HEK293 (cell line): ENCODE results near the gene RANBP10.

Source experiments
- CTCF ChIA-PET: fragments of 350-600 bp; formaldehyde crosslinking; extraction: SDS; loops from one replicate; lab custom pipeline; 2021; ENCODE audit warnings: antibody characterized with exemption; lab: Yijun Ruan, JAX
- POLR2A ChIA-PET: fragments of 300-600 bp; formaldehyde crosslinking; extraction: SDS; loops from one replicate; lab custom pipeline; 2020; ENCODE audit warnings: antibody characterized with exemption, inconsistent platforms; lab: Yijun Ruan, JAX
- H3K27ac ChIP-seq: fragments of 200-500 bp; sonication (Bioruptor generic); 2 replicates; pipeline ENCODE4 v1.5.1; 2014; ENCODE audit warnings: low read depth, low read length, control low read depth, inconsistent platforms; ENCODE audit errors: extremely low read depth
- H3K36me3 ChIP-seq, 2 experiments: fragments of 200-500 bp in 1 of 2; sonication (Bioruptor generic) in 1 of 2; 1 replicate in 1 of 2; 2 replicates in 1 of 2; pipeline ENCODE4 v1.5.1; 2014 to 2017; ENCODE audit warnings: inconsistent platforms in 2 of 2, low read length in 2 of 2; ENCODE audit not compliant: control insufficient read depth in 2 of 2, insufficient read depth in 1 of 2
- H3K4me1 ChIP-seq: fragments of 200-500 bp; sonication (Bioruptor generic); 2 replicates; pipeline ENCODE4 v1.5.1; 2014; ENCODE audit warnings: mild to moderate bottlenecking, low read length, inconsistent platforms; ENCODE audit not compliant: control insufficient read depth, insufficient read depth
- H3K4me3 ChIP-seq: 2 replicates; pipeline ENCODE4 v1.5.1; 2011; ENCODE audit warnings: low read depth, mild to moderate bottlenecking, control low read depth, low read length, moderate library complexity
- H3K9me3 ChIP-seq: fragments of 200-500 bp; sonication (Bioruptor generic); 2 replicates; pipeline ENCODE4 v1.5.1; 2014; ENCODE audit warnings: low read depth, low read length, inconsistent platforms; ENCODE audit not compliant: control insufficient read depth, insufficient read depth
- GLIS2 ChIP-seq: fragments of 450-650 bp; formaldehyde crosslinking; IDR thresholded peaks from 2 replicates; pipeline ENCODE4 v1.5.1; 2016; ENCODE audit warnings: missing biosample characterization, missing genetic modification characterization
- HOXD13 ChIP-seq: sonication (generic); formaldehyde crosslinking; IDR thresholded peaks from 2 replicates; pipeline ENCODE4 v1.8.0; 2022; ENCODE audit warnings: missing genetic modification reagents, borderline replicate concordance
- KLF17 ChIP-seq: fragments of 450-650 bp; formaldehyde crosslinking; IDR thresholded peaks from 2 replicates; pipeline ENCODE4 v1.5.1; 2016; ENCODE audit warnings: missing biosample characterization, missing genetic modification characterization
- PRDM1 ChIP-seq: fragments of 450-650 bp; formaldehyde crosslinking; IDR thresholded peaks from 2 replicates; pipeline ENCODE4; 2016; ENCODE audit warnings: missing biosample characterization, missing genetic modification characterization
- SCRT1 ChIP-seq: fragments of 450-650 bp; formaldehyde crosslinking; IDR thresholded peaks from 2 replicates; pipeline ENCODE4 v1.5.1; 2016; ENCODE audit warnings: missing biosample characterization, missing genetic modification characterization, borderline replicate concordance
- SCRT2 ChIP-seq: fragments of 450-650 bp; formaldehyde crosslinking; IDR thresholded peaks from 2 replicates; pipeline ENCODE4 v1.5.1; 2016; ENCODE audit warnings: missing biosample characterization, missing genetic modification characterization
- TCF7L2 ChIP-seq: IDR thresholded peaks from 2 replicates; pipeline ENCODE4 v1.6.1; 2011; ENCODE audit warnings: low read depth, mild to moderate bottlenecking, inconsistent platforms, low read length, moderate library complexity, borderline replicate concordance
- ZBTB44 ChIP-seq: fragments of 450-650 bp; IDR thresholded peaks from 2 replicates; pipeline ENCODE4 v1.5.1; 2018; ENCODE audit warnings: missing biosample characterization, mild to moderate bottlenecking, missing genetic modification characterization
- ZNF138 ChIP-seq: fragments of 450-650 bp; formaldehyde crosslinking; IDR thresholded peaks from 2 replicates; pipeline ENCODE4 v1.5.1; 2016; ENCODE audit warnings: missing biosample characterization, missing genetic modification characterization, borderline replicate concordance
- ZNF148 ChIP-seq: fragments of 450-650 bp; formaldehyde crosslinking; IDR thresholded peaks from 2 replicates; pipeline ENCODE4 v1.5.0; 2017; ENCODE audit warnings: missing biosample characterization, missing genetic modification characterization, borderline replicate concordance
- ZNF155 ChIP-seq: fragments of 450-650 bp; formaldehyde crosslinking; IDR thresholded peaks from 2 replicates; pipeline ENCODE4 v1.5.1; 2016; ENCODE audit warnings: missing biosample characterization, missing genetic modification characterization
- ZNF157 ChIP-seq: fragments of 450-650 bp; formaldehyde crosslinking; IDR thresholded peaks from 2 replicates; pipeline ENCODE4 v1.5.1; 2016; ENCODE audit warnings: missing biosample characterization, missing genetic modification characterization
- ZNF302 ChIP-seq: fragments of 450-650 bp; formaldehyde crosslinking; IDR thresholded peaks from 2 replicates; pipeline ENCODE4 v1.5.1; 2016; ENCODE audit warnings: missing biosample characterization, missing genetic modification characterization, low read depth
- ZNF391 ChIP-seq: fragments of 450-650 bp; formaldehyde crosslinking; IDR thresholded peaks from 2 replicates; pipeline ENCODE4 v1.5.1; 2016; ENCODE audit warnings: low read depth, missing biosample characterization, missing genetic modification characterization, borderline replicate concordance
- ZNF423 ChIP-seq: fragments of 450-650 bp; formaldehyde crosslinking; IDR thresholded peaks from 2 replicates; pipeline ENCODE4 v1.5.1; 2016; ENCODE audit warnings: missing biosample characterization, missing genetic modification characterization
- ZNF510 ChIP-seq: fragments of 450-650 bp; formaldehyde crosslinking; IDR thresholded peaks from 2 replicates; pipeline ENCODE4 v1.5.1; 2018; ENCODE audit warnings: mild to moderate bottlenecking, missing genetic modification characterization, missing biosample characterization; ENCODE audit not compliant: insufficient replicate concordance
- ZNF580 ChIP-seq: fragments of 450-650 bp; formaldehyde crosslinking; IDR thresholded peaks from 2 replicates; pipeline ENCODE4 v1.5.1; 2016; ENCODE audit warnings: missing biosample characterization, missing genetic modification characterization
- ZNF670 ChIP-seq: fragments of 450-650 bp; formaldehyde crosslinking; IDR thresholded peaks from 2 replicates; pipeline ENCODE4 v1.5.1; 2016; ENCODE audit warnings: missing biosample characterization, missing genetic modification characterization, low read depth
- ZNF776 ChIP-seq: fragments of 450-650 bp; formaldehyde crosslinking; IDR thresholded peaks from 2 replicates; pipeline ENCODE4 v1.5.0; 2017; ENCODE audit warnings: missing biosample characterization, missing genetic modification characterization, borderline replicate concordance
- TF ChIP-seq, protein P1 (sequence below): fragments of 450-650 bp; formaldehyde crosslinking; IDR thresholded peaks from 2 replicates; pipeline ENCODE4 v1.5.1; 2016; ENCODE audit warnings: missing biosample characterization, missing genetic modification characterization

Gene RANBP10

GRCh38 chr16:67805718-67806427 is 487 bp downstream of the RANBP10 start (continued):
- TF ChIP-seq ZNF155 (tag by site-specific recombination) = no peak
- peak; percentile 98 for TF ChIP-seq SCRT2 (tag by site-specific recombination)
- peak; percentile 36 for TF ChIP-seq GLIS2 (tag by site-specific recombination)
- TF ChIP-seq ZNF423 (tag by site-specific recombination) = peak; percentile 51; the same call in 1 of the 2 replicates

DNA sequence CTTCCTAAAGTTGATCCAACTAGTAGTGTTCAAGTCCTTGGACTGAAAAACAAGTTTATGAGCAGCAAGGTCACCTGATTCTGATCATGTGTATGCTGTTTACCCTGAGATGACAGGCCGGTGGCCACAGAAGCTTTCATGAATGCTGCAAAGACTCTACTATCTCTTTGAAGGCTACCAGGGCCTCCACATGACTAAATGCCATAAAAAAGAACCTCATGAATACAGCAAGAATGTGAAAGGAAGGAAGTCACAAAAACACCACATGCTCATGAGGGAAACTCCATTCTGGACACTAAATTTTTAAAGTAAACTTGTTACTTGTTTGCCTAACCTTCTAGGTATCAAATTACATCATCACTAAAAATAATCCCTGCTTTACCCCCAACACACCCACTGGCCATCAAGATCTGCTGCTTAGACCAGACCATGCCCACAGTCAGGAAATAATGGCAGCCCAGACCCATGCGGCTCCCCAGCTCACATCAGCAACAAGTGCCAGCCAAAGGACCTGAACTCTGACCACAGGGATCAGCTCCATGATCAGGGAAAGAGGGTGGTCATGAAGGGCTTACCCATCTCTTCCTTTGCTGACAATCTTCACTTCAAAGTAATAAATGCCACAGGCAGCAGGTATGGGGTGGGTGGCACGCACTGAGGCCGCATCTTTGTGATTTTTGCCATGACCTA is 1.4 kb downstream of the RANBP10 start:
- POLR2A ChIA-PET = interaction anchor here (1.0 kb wide), 1 partner anchor 40 kb away, joined by 3 read pairs; no protein-coding TSS in a partner anchor
- H3K36me3 ChIP-seq = peaks cover 0 to 40% of the 10 kb centered on the region in 2 experiments; a peak in 2 of 3 replicates
- peaks cover 8% of the 10 kb centered on the region for H3K4me1 ChIP-seq
- no peak overlapping the region; the same call in 1 of the 2 replicates for H3K27ac ChIP-seq
- H3K9me3 ChIP-seq = no peaks in the 10 kb centered on the region
- TF ChIP-seq SCRT2 (tag by site-specific recombination) (peak; percentile 94), ZNF138 (no peak), SCRT1 (peak; percentile 75)
- TF ChIP-seq, all 188 proteins: peak for 2
- CTCF ChIA-PET = interaction anchor here (0.6 to 0.9 kb wide), 2 partner anchors 88 to 114 kb away, joined by 3 read pairs; no protein-coding TSS in a partner anchor
- peak overlapping the region; percentile 88 for H3K4me3 ChIP-seq

DNA sequence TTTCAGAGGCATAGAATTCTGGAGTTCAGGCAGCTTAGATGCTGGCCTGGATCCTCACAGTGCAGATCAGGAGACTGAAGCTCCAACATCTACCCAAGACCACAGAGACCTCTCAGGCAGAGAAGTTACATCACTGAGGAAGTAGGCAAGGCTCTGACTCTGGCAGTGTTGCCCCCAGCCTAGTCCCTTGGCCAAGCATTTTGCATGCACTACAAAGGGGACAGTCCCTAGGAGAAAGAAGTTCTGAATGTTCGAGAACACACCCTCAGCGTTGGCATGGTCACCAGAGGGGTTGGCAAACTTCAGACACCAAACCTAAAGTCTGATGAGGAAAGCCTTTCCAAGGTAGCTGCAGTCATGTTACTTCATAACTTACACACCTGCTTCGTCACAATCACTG is 2.5 kb downstream of the RANBP10 start:
- H3K4me3 ChIP-seq = no peak overlapping the region
- H3K4me1 ChIP-seq = peaks cover 8% of the 10 kb centered on the region
- no peak overlapping the region for H3K27ac ChIP-seq
- ChIA-PET CTCF (interaction anchor here (0.7 to 1.6 kb wide), 3 partner anchors 8 to 283 kb away, joined by 3 to 10 read pairs (median 5); no protein-coding TSS in a partner anchor), POLR2A (interaction anchor here (0.7 kb wide), 1 partner anchor 13 kb away, joined by 3 read pairs; no protein-coding TSS in a partner anchor)
- peaks cover 0 to 45% of the 10 kb centered on the region in 2 experiments; a peak in 2 of 3 replicates for H3K36me3 ChIP-seq
- H3K9me3 ChIP-seq = no peaks in the 10 kb centered on the region
- TF ChIP-seq ZNF670 (tag by site-specific recombination) = no peak
- no peak for TF ChIP-seq HOXD13 (CRISPR knock-in tag)
- TF ChIP-seq ZNF580 (tag by site-specific recombination) = no peak
- TF ChIP-seq ZNF391 = no peak
- no peak for TF ChIP-seq PRDM1 (tag by site-specific recombination)
- no peak for TF ChIP-seq ZBTB44 (tag by site-specific recombination)
- TF ChIP-seq ZNF148 (tag by site-specific recombination) = no peak
- no peak for TF ChIP-seq SCRT1
- no peak for TF ChIP-seq TCF7L2
- no peak for TF ChIP-seq KLF17 (tag by site-specific recombination)
- TF ChIP-seq, protein P1, sequence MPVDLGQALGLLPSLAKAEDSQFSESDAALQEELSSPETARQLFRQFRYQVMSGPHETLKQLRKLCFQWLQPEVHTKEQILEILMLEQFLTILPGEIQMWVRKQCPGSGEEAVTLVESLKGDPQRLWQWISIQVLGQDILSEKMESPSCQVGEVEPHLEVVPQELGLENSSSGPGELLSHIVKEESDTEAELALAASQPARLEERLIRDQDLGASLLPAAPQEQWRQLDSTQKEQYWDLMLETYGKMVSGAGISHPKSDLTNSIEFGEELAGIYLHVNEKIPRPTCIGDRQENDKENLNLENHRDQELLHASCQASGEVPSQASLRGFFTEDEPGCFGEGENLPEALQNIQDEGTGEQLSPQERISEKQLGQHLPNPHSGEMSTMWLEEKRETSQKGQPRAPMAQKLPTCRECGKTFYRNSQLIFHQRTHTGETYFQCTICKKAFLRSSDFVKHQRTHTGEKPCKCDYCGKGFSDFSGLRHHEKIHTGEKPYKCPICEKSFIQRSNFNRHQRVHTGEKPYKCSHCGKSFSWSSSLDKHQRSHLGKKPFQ (tag by site-specific recombination) = no peak
- TF ChIP-seq ZNF510 (tag by site-specific recombination) = no peak
- TF ChIP-seq ZNF302 = no peak
- no peak for TF ChIP-seq ZNF157 (tag by site-specific recombination)
- TF ChIP-seq ZNF776 = no peak
